GM23338 (cell line): ENCODE results near the gene SYT7.

Experiments used
- EZH2 ChIP-seq: fragments of 200-600 bp; sonication (generic); IDR thresholded peaks from one replicate; pipeline ENCODE4 v1.8.0; 2017; ENCODE audit warnings: antibody characterized with exemption, mild to moderate bottlenecking, low read depth; ENCODE audit not compliant: unreplicated experiment
- POLR2AphosphoS5 ChIP-seq: IDR thresholded peaks from 2 replicates; pipeline ENCODE4 v1.6.1; 2016; ENCODE audit warnings: antibody characterized with exemption, low read depth
- REST ChIP-seq: IDR thresholded peaks from one replicate; pipeline ENCODE4 v1.6.1; 2018; ENCODE audit warnings: antibody characterized with exemption; ENCODE audit not compliant: unreplicated experiment
- TF ChIP-seq, protein P1 (sequence below), 2 experiments: fragments of 200-600 bp in 1 of 2; sonication (generic) in 1 of 2; conservative IDR thresholded peaks; 2 replicates each; pipeline versions ENCODE4 v1.5.1 to v1.6.1; 2016 to 2017; ENCODE audit warnings: antibody characterized with exemption in 2 of 2, low read depth in 2 of 2, mild to moderate bottlenecking in 2 of 2, moderate library complexity in 1 of 2

GRCh38 chr11:61610905-61611304 lies 30.0 kb upstream of the SYT7 start:
- TF ChIP-seq POLR2AphosphoS5 (no peak), EZH2 (no peak), REST (no peak)
- TF ChIP-seq, protein P1, sequence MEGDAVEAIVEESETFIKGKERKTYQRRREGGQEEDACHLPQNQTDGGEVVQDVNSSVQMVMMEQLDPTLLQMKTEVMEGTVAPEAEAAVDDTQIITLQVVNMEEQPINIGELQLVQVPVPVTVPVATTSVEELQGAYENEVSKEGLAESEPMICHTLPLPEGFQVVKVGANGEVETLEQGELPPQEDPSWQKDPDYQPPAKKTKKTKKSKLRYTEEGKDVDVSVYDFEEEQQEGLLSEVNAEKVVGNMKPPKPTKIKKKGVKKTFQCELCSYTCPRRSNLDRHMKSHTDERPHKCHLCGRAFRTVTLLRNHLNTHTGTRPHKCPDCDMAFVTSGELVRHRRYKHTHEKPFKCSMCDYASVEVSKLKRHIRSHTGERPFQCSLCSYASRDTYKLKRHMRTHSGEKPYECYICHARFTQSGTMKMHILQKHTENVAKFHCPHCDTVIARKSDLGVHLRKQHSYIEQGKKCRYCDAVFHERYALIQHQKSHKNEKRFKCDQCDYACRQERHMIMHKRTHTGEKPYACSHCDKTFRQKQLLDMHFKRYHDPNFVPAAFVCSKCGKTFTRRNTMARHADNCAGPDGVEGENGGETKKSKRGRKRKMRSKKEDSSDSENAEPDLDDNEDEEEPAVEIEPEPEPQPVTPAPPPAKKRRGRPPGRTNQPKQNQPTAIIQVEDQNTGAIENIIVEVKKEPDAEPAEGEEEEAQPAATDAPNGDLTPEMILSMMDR (conservative IDR thresholded peaks at IDR 0.05; ENCODE audit: low read depth in 2 of 2) = no peak
